Activated T-cell treated with anti-CD3 and anti-CD28 coated beads, Interleukin-2, amount 50 U/mL, for 4 hours (primary cell): Measurements from ENCODE around the gene DUSP11. TPM values are rescaled to one million over a fixed set of nuclear protein-coding genes. Genes with fewer than 3 reads are reported as not detected.
"Not testable (repeated sequence)": the region's sequence is repeated elsewhere in the genome, so short reads cannot be mapped to it uniquely, and the experiment has no call there.

Experiments used
- ATAC-seq, 2 donors: fragments of 200-7000 bp; cut with Tn5 transposase; one replicate each; pipeline ENCODE4 v1.10.0; 2021
- DNase-seq: peaks from one replicate; pipeline ENCODE4 v3.0.0-alpha.2; 2020
- H3K27me3 Mint-ChIP-seq: one replicate; pipeline ENCODE4 v1.8.0; 2021; ENCODE audit warnings: low read depth, mixed read lengths
- H3K36me3 Mint-ChIP-seq: one replicate; pipeline ENCODE4 v1.8.0; 2022; ENCODE audit warnings: mixed read lengths; ENCODE audit not compliant: insufficient read depth
- H3K4me1 Mint-ChIP-seq: one replicate; pipeline ENCODE4 v1.8.0; 2021; ENCODE audit warnings: low read depth, mixed read lengths
- H3K4me3 Mint-ChIP-seq: one replicate; pipeline ENCODE4 v1.8.0; 2021; ENCODE audit warnings: mild to moderate bottlenecking, moderate library complexity, mixed read lengths
- H3K9me3 Mint-ChIP-seq: one replicate; pipeline ENCODE4 v1.8.0; 2021; ENCODE audit warnings: mixed read lengths
- total RNA-seq, 3 donors: library from RNA; stranded (reverse); gene quantifications; one replicate each; pipeline ENCODE4 v1.2.1, GENCODE V29; 2021

DUSP11 gene
- total RNA-seq, 3 donors from 2014 or later, result 33.2 to 35.4 (median 34.2) TPM

GRCh38 chr2:73717695-73718094 lies 62.2 kb downstream of the DUSP11 start:
- H3K36me3 Mint-ChIP-seq, H3K4me3 Mint-ChIP-seq, H3K27me3 Mint-ChIP-seq, ATAC-seq, DNase-seq, H3K4me1 Mint-ChIP-seq: not testable (repeated sequence)
- H3K9me3 Mint-ChIP-seq, result peaks cover 12% of the 10 kb centered on the region

- Mint-ChIP-seq H3K27me3 (peaks cover 7% of the 10 kb centered on the region), H3K4me3 (no peak overlapping the region), H3K4me1 (no peaks in the 10 kb centered on the region), H3K36me3 (peaks cover 3% of the 10 kb centered on the region), H3K9me3 (peaks cover 12% of the 10 kb centered on the region)
- ATAC-seq (no peak), DNase-seq (no peak)
Observed at GRCh38 chr2:73717251-73717606, 62.7 kb downstream of the DUSP11 start.

GRCh38 chr2:73716543-73717250 lies 63.2 kb downstream of the DUSP11 start:
- Mint-ChIP-seq H3K27me3 (peaks cover 7% of the 10 kb centered on the region), H3K4me3 (no peak overlapping the region), H3K4me1 (no peaks in the 10 kb centered on the region), H3K9me3 (peaks cover 12% of the 10 kb centered on the region), H3K36me3 (peaks cover 3% of the 10 kb centered on the region)
- DNase-seq, result no peak
- no peak for ATAC-seq

- DNase-seq, result no peak
- no peak for ATAC-seq
- H3K4me3 Mint-ChIP-seq, result no peak overlapping the region
- peaks cover 3% of the 10 kb centered on the region for H3K36me3 Mint-ChIP-seq
- peaks cover 12% of the 10 kb centered on the region for H3K9me3 Mint-ChIP-seq
- H3K4me1 Mint-ChIP-seq, result no peaks in the 10 kb centered on the region
- peaks cover 15% of the 10 kb centered on the region for H3K27me3 Mint-ChIP-seq
Observed at GRCh38 chr2:73714091-73714490, 65.8 kb downstream of the DUSP11 start.

Other genes with a start within 250 kb of the DUSP11 start
- not detected for gene NAT8, start 137.7 kb downstream of the DUSP11 start, total RNA-seq
- gene TPRKB, start 42.8 kb downstream of the DUSP11 start, total RNA-seq, result 10 to 100 TPM; 43.3 to 43.8 (median 43.6) TPM
- not detected for gene C2orf78, start 4.1 kb upstream of the DUSP11 start, total RNA-seq
- gene STAMBP, start 48.9 kb upstream of the DUSP11 start, total RNA-seq, result 10 to 100 TPM; 29.5 to 37.2 (median 30.3) TPM
- under 1 TPM; 0.52 to 0.89 (median 0.63) TPM for gene ACTG2, start 112.9 kb upstream of the DUSP11 start, total RNA-seq
- gene DGUOK, start 146.8 kb upstream of the DUSP11 start, total RNA-seq, result 10 to 100 TPM; 69.5 to 76.0 (median 74.2) TPM
- gene TET3, start 204.8 kb upstream of the DUSP11 start, total RNA-seq, result 10 to 100 TPM; 30.8 to 34.0 (median 31.7) TPM